Measurements from ENCODE around the gene ABHD4. TPM values are rescaled to one million over a fixed set of nuclear protein-coding genes. Genes with fewer than 3 reads are reported as not detected.

ABHD4 gene
- total RNA-seq, 4 donors from 2014 or later: 16.1 to 42.4 (median 31.9) TPM

DNA sequence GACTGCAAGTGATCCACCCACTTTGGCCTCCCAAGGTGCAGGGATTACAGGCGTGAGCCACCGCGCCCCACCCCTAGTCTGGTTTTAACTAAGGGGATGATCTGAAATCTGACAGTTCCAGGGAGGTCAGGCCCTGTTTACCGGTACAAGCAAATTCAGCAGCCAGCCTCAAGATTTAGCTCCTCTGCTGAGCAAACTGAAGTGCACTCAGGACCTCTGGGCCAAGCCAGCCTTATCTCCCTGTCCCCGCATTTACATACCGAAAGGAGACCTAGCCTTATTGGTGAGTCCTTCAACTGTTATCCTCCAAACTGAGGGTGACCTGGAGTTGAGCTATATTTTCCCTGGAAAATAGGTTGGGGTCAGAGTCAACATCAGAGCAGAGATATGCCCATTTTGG lies 835 bp upstream of the ABHD4 start:
- Histone ChIP-seq H3K9me3 (no peaks in the 10 kb centered on the region), H3K4me3 (no peak overlapping the region), H3K4me1 (peaks cover 3 to 32% (median 12%) of the 10 kb centered on the region in 4 donors), H3K27me3 (no peaks in the 10 kb centered on the region), H3K36me3 (peaks cover 0 to 9% (median 3%) of the 10 kb centered on the region in 3 donors), H3K27ac (no peak overlapping the region)
- DNase-seq (ENCODE audit: low spot score in 2 of 2): no peak
- WGBS, 2 donors: 84 to 87% methylated on average over 6 of the region's 6 CpGs
- TF ChIP-seq POLR2A (IDR thresholded peaks at IDR 0.05) (no peak), EP300 (IDR thresholded peaks at IDR 0.05) (no peak)
- TF ChIP-seq, protein P1, sequence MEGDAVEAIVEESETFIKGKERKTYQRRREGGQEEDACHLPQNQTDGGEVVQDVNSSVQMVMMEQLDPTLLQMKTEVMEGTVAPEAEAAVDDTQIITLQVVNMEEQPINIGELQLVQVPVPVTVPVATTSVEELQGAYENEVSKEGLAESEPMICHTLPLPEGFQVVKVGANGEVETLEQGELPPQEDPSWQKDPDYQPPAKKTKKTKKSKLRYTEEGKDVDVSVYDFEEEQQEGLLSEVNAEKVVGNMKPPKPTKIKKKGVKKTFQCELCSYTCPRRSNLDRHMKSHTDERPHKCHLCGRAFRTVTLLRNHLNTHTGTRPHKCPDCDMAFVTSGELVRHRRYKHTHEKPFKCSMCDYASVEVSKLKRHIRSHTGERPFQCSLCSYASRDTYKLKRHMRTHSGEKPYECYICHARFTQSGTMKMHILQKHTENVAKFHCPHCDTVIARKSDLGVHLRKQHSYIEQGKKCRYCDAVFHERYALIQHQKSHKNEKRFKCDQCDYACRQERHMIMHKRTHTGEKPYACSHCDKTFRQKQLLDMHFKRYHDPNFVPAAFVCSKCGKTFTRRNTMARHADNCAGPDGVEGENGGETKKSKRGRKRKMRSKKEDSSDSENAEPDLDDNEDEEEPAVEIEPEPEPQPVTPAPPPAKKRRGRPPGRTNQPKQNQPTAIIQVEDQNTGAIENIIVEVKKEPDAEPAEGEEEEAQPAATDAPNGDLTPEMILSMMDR (IDR thresholded peaks at IDR 0.05): no peak

DNA sequence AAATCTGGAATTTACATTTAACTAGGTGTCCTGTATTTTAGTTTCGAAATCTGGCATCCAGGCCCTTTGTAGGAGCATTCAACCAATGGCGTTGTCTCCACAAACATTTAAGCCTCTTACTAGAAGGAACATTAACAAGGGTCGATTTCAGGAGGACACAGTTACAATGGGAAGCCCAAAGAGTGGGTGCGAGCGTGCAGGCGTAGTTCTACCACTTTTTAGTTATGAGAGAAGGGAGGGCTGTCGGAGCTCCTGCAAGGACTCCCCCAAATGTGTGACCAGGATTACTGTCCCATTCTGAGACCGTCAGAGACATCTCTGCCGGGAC lies 365 bp upstream of the ABHD4 start:
- Histone ChIP-seq H3K9me3 (no peaks in the 10 kb centered on the region), H3K27ac (peak overlapping the region; percentile 81 to 95 (median 88)), H3K4me1 (peaks cover 3 to 32% (median 12%) of the 10 kb centered on the region in 4 donors), H3K4me3 (peak overlapping the region; percentile 66 to 81 (median 73)), H3K36me3 (peaks cover 0 to 14% (median 7%) of the 10 kb centered on the region in 3 donors), H3K27me3 (no peaks in the 10 kb centered on the region)
- TF ChIP-seq POLR2A (IDR thresholded peaks at IDR 0.05): no peak
- TF ChIP-seq, protein P1 (IDR thresholded peaks at IDR 0.05): no peak
- no peak for TF ChIP-seq EP300 (IDR thresholded peaks at IDR 0.05)
- no peak for DNase-seq (ENCODE audit: low spot score in 2 of 2)
- 12 to 15% methylated on average over 9 of the region's 9 CpGs for WGBS, 2 donors

DNA sequence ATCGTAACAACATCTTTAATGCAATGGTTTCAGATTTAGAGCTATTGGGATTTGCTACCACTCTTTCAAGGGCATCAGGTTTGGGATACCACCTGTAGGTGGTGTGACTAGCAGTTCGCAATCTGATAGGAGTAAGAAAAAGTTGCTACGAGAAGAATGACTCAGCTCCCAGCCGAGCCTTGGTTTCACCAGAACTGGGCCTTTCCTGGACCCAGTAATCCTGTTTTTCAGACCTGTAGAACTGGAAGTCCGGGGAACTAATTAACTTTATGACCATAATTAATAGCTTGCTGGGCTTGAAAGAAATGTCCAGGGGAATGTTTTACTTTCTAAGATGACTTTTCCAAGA lies 770 bp downstream of the ABHD4 start:
- DNase-seq (ENCODE audit: low spot score in 2 of 2): peak in 1 of 2 donors; percentile 33
- Histone ChIP-seq H3K27ac (peak overlapping the region; percentile 81 to 95 (median 88)), H3K4me1 (peaks cover 3 to 32% (median 12%) of the 10 kb centered on the region in 4 donors), H3K36me3 (peaks cover 0 to 25% (median 15%) of the 10 kb centered on the region in 3 donors), H3K27me3 (no peaks in the 10 kb centered on the region), H3K4me3 (peak overlapping the region; percentile 66 to 81 (median 73)), H3K9me3 (no peaks in the 10 kb centered on the region)
- WGBS, 2 donors: 1% methylated on average over 5 of the region's 5 CpGs
- TF ChIP-seq EP300 (IDR thresholded peaks at IDR 0.05): no peak
- TF ChIP-seq, protein P1 (IDR thresholded peaks at IDR 0.05): peak in 3 of 5 experiments; percentile 17 to 41 (median 20)

DNA sequence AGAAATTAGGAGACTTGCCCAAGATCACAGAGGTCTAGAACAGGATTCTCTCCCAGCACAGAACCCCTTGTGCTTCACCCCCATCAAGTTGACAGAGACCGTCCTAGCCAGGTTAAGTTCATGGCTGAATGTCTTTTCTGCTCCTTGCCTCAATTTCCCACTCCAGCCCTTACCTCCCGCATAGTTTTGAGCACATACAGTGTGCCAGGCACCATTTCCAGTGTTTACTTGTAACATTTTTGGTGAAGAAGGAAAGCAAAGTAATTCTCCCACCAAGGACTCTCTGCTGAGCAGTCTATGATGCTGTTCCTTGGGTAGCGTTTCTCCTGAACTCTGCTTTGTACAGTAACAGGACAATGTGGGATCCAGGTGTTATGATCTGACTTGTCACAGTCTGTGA lies 1.2 kb downstream of the ABHD4 start:
- WGBS, 2 donors: 77 to 89% methylated on average over 3 of the region's 3 CpGs
- H3K4me3 ChIP-seq: peak overlapping the region; percentile 66 to 81 (median 73)

DNA sequence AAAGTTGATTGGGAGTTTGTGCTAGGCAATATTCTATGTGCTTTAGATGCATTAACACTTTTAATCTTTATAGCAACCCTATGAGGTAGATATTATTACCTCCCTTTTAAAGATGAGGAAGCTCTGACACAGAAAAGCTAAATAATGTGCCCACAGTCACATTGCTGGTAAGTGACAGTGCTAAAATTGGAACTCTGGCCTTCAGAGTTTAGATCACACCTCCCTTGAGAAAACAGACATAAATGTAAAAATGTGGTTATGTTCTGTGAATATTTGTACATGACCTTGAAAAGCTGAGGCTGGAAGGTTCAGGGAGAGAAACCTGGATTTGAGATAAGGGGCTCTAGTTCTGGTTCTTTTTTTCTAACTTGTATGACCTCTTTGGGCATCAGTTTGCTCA lies 1.9 kb downstream of the ABHD4 start:
- Histone ChIP-seq H3K9me3 (no peaks in the 10 kb centered on the region), H3K4me3 (no peak overlapping the region), H3K36me3 (peaks cover 0 to 37% (median 23%) of the 10 kb centered on the region in 3 donors), H3K27ac (no peak overlapping the region), H3K4me1 (peaks cover 3 to 32% (median 12%) of the 10 kb centered on the region in 4 donors), H3K27me3 (no peaks in the 10 kb centered on the region)
- no peak for DNase-seq (ENCODE audit: low spot score in 2 of 2)
- TF ChIP-seq EP300 (IDR thresholded peaks at IDR 0.05) (no peak), POLR2A (IDR thresholded peaks at IDR 0.05) (no peak)
- TF ChIP-seq, protein P1 (IDR thresholded peaks at IDR 0.05): no peak

More for the DNA sequence above, 1.2 kb downstream of the ABHD4 start:
- H3K27me3 ChIP-seq: no peaks in the 10 kb centered on the region
- TF ChIP-seq, protein P1 (IDR thresholded peaks at IDR 0.05): no peak
- TF ChIP-seq POLR2A (IDR thresholded peaks at IDR 0.05): no peak
- no peak for TF ChIP-seq EP300 (IDR thresholded peaks at IDR 0.05)
- H3K36me3 ChIP-seq: peaks cover 0 to 30% (median 20%) of the 10 kb centered on the region in 3 donors
- peak overlapping the region in 3 of 4 donors; percentile 86 to 95 (median 91) for H3K27ac ChIP-seq
- no peak for DNase-seq (ENCODE audit: low spot score in 2 of 2)
- peaks cover 3 to 32% (median 12%) of the 10 kb centered on the region in 4 donors for H3K4me1 ChIP-seq
- no peaks in the 10 kb centered on the region for H3K9me3 ChIP-seq
